ENCODE measurements around the gene TNFRSF8.

The TNFRSF8 gene

GRCh38 chr1:12129624-12130023 lies 66.5 kb downstream of the TNFRSF8 start:
- no peak for FAIRE-seq
- TF ChIP-seq, protein P1, sequence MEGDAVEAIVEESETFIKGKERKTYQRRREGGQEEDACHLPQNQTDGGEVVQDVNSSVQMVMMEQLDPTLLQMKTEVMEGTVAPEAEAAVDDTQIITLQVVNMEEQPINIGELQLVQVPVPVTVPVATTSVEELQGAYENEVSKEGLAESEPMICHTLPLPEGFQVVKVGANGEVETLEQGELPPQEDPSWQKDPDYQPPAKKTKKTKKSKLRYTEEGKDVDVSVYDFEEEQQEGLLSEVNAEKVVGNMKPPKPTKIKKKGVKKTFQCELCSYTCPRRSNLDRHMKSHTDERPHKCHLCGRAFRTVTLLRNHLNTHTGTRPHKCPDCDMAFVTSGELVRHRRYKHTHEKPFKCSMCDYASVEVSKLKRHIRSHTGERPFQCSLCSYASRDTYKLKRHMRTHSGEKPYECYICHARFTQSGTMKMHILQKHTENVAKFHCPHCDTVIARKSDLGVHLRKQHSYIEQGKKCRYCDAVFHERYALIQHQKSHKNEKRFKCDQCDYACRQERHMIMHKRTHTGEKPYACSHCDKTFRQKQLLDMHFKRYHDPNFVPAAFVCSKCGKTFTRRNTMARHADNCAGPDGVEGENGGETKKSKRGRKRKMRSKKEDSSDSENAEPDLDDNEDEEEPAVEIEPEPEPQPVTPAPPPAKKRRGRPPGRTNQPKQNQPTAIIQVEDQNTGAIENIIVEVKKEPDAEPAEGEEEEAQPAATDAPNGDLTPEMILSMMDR (IDR thresholded peaks at IDR 0.05; ENCODE audit: insufficient read depth, missing control alignments), result no peak
- DNase-seq (ENCODE audit: insufficient read length, low spot score), result no peak

DNA sequence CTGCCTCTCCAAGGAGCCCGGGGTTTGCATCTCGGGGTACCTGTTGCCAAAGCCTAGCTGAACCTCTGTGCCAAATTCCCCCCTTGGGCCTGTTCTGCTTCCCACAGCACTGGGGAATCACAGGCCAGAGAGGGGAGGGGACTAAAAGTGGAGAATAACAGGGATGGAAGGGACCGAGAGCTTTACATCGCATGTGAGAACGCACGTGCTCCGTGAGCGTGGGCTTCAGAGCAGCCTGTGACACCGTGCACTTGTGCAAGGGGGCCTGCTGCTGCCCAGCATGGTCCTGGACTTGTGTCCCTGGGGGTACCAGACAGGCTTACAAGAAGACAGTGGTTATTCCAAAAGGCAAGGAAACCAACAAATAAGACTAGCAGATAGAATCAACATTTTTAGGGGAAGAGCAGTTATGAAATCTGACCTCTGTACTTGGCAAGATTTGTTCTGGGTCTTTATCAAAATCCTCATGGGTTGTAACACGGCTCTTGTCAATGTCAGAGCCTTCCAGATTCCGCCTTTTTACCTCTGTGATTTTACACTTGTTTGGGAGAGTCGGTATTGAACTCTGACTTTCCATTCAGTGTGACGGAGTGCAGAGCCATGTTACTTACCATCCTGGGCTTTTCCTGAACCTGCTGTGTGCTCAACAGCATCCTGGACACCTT lies 67.5 kb downstream of the TNFRSF8 start:
- no peak for FAIRE-seq
- DNase-seq (ENCODE audit: insufficient read length, low spot score), result no peak
- TF ChIP-seq, protein P1 (IDR thresholded peaks at IDR 0.05; ENCODE audit: insufficient read depth, missing control alignments), result no peak

DNA sequence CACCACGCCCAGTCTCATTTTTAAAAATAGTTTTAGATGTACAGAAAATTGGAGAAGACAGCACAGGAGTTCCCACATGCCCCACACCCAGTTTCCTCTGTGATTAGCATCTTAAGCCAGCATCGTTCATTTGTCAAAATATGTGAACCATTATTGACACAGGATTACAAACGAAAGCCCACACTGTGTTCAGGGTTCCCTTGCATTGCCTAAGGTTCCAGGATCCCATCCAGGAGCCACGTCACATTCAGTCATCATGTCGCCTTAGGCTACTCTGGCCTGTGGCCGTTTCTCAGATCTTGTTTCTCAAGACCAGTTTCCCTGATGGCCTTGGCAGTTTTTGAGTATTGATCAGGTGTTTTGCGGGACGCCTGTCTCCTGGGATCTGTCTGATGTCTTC lies 69.0 kb downstream of the TNFRSF8 start:
- TF ChIP-seq, protein P1 (IDR thresholded peaks at IDR 0.05; ENCODE audit: insufficient read depth, missing control alignments), result no peak
- no peak for DNase-seq (ENCODE audit: insufficient read length, low spot score)
- FAIRE-seq, result no peak

DNA sequence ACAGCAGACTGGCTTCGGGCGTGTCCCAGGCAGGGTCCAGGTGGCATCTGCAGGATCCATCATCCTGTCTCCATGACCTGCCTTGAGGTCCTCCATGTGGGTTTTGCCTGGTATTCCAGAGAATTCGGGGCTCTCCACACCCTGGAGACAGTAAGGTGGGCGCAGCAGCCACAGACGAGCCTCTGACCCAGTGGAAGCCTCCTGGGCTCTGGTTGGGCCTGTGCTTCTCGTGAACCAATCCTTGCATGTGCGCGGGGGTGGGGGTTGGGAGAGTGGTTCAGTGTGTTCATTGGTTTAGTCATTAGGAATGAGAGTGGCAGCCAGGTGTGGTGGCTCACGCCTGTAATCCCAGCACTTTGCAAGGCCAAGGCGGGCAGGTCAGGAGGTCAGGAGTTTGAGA lies 71.6 kb downstream of the TNFRSF8 start:
- TF ChIP-seq, protein P1 (IDR thresholded peaks at IDR 0.05; ENCODE audit: insufficient read depth, missing control alignments), result no peak
- no peak for DNase-seq (ENCODE audit: insufficient read length, low spot score)
- FAIRE-seq, result no peak

GRCh38 chr1:12135612-12136011 lies 72.5 kb downstream of the TNFRSF8 start:
- FAIRE-seq, result no peak
- TF ChIP-seq, protein P1 (IDR thresholded peaks at IDR 0.05; ENCODE audit: insufficient read depth, missing control alignments), result no peak
- DNase-seq (ENCODE audit: insufficient read length, low spot score), result no peak

DNA sequence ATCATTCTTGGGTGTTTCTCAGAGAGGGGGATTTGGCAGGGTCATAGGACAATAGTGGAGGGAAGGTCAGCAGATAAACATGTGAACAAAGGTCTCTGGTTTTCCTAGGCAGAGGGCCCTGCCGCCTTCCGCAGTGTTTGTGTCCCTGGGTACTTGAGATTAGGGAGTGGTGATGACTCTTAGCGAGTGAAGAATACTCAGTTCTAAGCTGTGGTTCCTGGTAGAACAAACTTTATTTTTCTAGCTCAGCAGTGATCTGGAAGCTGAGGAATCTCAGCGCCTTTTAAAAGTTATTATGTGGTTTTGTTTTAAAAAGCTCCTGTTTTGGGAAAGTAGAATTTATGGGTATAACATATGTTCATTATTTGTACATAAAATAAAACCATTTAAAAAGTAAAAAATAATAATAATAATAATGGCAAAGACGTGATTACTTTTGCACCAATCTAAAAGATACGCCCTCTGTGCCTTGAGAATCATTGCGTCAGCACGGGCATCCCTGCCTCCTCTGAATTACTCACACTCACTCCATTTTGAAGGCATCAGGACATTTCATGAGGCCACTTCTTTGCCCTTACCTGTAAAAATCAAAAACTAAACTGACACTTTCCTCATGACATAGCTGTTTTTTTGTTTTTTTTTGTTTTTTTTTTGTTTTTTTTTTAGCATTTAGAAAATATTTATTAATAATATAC lies 74.0 kb downstream of the TNFRSF8 start:
- TF ChIP-seq, protein P1 (IDR thresholded peaks at IDR 0.05; ENCODE audit: insufficient read depth, missing control alignments), result no peak
- no peak for DNase-seq (ENCODE audit: insufficient read length, low spot score)
- FAIRE-seq, result no peak

Data from D721Med (cell line).